Tibial nerve (tissue), 4 donors: ENCODE data around the gene KLHL22.

Experiments
- CTCF ChIP-seq, 5 experiments: fragments of 200-600 bp in 3 of 5; fragments of 450-650 bp in 2 of 5; sonication (generic) in 3 of 5; IDR thresholded peaks; one replicate each; pipeline ENCODE4 v1.5.1; 2016 to 2019; ENCODE audit warnings: antibody characterized with exemption in 5 of 5, mild to moderate bottlenecking in 3 of 5, moderate library complexity in 2 of 5
- EP300 ChIP-seq, 2 donors: sonication (generic); formaldehyde crosslinking; IDR thresholded peaks; one replicate each; pipeline ENCODE4 v1.6.1; 2017; ENCODE audit warnings: antibody characterized with exemption in 2 of 2, mild to moderate bottlenecking in 1 of 2
- POLR2A ChIP-seq, 2 donors: fragments of 450-650 bp; IDR thresholded peaks; one replicate each; pipeline ENCODE4 v1.6.1; 2017; ENCODE audit warnings: antibody characterized with exemption in 2 of 2, mild to moderate bottlenecking in 2 of 2, moderate library complexity in 2 of 2

- TF ChIP-seq CTCF (IDR thresholded peaks at IDR 0.05) (no peak), POLR2A (IDR thresholded peaks at IDR 0.05) (no peak), EP300 (IDR thresholded peaks at IDR 0.05) (no peak)
Observed at GRCh38 chr22:20449819-20450550, 45.6 kb downstream of the KLHL22 start.
